ENCODE results near the gene EZR. TPM values are rescaled to one million over a fixed set of nuclear protein-coding genes. Genes with fewer than 3 reads are reported as not detected.
A peak's percentile ranks its signal among the peaks of the same experiment; 100 is the strongest.

The EZR gene
- total and polyA plus RNA-seq, 10 of the 15 experiments (the other 5 are each of a cell fraction or from before 2014, with no cell fraction given) = 79.1 to 282 (median 161) TPM

DNA sequence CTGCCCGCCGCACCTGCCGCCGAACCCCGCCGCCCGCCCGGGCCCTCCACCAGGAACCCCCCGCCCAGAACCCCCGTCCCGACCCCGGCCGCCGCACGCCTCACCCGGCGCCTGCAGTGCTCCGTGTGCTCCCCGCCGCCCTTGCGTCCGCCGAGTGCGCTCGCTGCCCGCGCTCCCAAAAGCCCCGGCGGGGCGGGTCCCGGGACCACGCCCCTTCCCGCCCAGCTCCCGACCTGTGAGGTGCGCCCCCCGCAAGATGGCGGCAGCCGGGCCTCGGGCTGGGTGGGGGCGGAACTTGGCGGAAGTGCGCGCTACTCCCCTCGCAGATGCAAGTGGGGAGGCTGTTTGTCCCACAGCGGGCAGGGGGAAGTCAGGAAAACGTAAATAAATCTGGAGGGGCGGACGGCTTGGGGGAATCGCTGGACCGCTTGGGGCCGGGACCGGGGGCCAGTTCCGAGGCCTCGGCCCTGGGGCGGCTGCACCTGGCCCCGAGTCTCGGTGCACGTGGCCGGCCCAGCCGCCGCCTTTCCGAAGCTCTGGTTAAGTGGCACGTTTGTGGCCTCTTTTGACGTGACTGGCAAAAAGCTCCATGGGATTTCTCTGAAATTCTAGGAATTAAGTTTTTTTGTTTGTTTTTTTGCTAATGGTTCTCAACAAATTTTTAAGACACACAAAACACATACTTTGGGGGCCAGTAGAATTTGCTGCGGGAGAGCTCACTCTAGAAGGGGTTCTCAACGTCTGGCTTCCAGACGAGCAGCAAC lies at the start of gene EZR (continued):
- TF ChIP-seq, protein P1, sequence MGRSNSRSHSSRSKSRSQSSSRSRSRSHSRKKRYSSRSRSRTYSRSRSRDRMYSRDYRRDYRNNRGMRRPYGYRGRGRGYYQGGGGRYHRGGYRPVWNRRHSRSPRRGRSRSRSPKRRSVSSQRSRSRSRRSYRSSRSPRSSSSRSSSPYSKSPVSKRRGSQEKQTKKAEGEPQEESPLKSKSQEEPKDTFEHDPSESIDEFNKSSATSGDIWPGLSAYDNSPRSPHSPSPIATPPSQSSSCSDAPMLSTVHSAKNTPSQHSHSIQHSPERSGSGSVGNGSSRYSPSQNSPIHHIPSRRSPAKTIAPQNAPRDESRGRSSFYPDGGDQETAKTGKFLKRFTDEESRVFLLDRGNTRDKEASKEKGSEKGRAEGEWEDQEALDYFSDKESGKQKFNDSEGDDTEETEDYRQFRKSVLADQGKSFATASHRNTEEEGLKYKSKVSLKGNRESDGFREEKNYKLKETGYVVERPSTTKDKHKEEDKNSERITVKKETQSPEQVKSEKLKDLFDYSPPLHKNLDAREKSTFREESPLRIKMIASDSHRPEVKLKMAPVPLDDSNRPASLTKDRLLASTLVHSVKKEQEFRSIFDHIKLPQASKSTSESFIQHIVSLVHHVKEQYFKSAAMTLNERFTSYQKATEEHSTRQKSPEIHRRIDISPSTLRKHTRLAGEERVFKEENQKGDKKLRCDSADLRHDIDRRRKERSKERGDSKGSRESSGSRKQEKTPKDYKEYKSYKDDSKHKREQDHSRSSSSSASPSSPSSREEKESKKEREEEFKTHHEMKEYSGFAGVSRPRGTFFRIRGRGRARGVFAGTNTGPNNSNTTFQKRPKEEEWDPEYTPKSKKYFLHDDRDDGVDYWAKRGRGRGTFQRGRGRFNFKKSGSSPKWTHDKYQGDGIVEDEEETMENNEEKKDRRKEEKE (IDR thresholded peaks at IDR 0.05) = no peak
- no peak for TF ChIP-seq KDM1A (IDR thresholded peaks at IDR 0.05; ENCODE audit: borderline replicate concordance)
- TF ChIP-seq POLR2AphosphoS2 (IDR thresholded peaks at IDR 0.05; ENCODE audit: low read depth, low read length) = peak; percentile 74; the same call in 1 of the 2 replicates
- peak; percentile 60; a peak in 3 of 4 replicates for TF ChIP-seq BHLHE40 (IDR thresholded peaks at IDR 0.05; ENCODE audit: borderline replicate concordance in 1 of 2, low read depth in 2 of 2, low read length in 1 of 2)
- TF ChIP-seq FOXK2 (IDR thresholded peaks at IDR 0.05) = no peak
- TF ChIP-seq NR2F1 (conservative IDR thresholded peaks at IDR 0.05) = no peak; the same call in none of the 2 replicates
- peak; percentile 97 for TF ChIP-seq YY1 (IDR thresholded peaks at IDR 0.05; ENCODE audit: low read depth, low read length)
- peak; percentile 72; the same call in 1 of the 2 replicates for TF ChIP-seq IKZF1 (conservative IDR thresholded peaks at IDR 0.05)
- 0 out of 2 replicates have a peak, but pooled peaks have one; percentile 27 for TF ChIP-seq CBFB (IDR thresholded peaks at IDR 0.05; ENCODE audit: low read depth)
- 0 out of 2 replicates have a peak, but pooled peaks have one; percentile 16 for TF ChIP-seq TCF3 (IDR thresholded peaks at IDR 0.05; ENCODE audit: borderline replicate concordance, insufficient read depth, low read depth, low read length)
- 0 out of 2 replicates have a peak, but pooled peaks have one; percentile 25 for TF ChIP-seq GABPA (IDR thresholded peaks at IDR 0.05; ENCODE audit: low read depth)
- TF ChIP-seq ZNF207 (IDR thresholded peaks at IDR 0.05; ENCODE audit: borderline replicate concordance) = peak; percentile 63; the same call in 1 of the 2 replicates
- TF ChIP-seq MEF2B (IDR thresholded peaks at IDR 0.05; ENCODE audit: partially characterized antibody, poor library complexity, severe bottlenecking) = peak; percentile 53
- TF ChIP-seq, protein P2, sequence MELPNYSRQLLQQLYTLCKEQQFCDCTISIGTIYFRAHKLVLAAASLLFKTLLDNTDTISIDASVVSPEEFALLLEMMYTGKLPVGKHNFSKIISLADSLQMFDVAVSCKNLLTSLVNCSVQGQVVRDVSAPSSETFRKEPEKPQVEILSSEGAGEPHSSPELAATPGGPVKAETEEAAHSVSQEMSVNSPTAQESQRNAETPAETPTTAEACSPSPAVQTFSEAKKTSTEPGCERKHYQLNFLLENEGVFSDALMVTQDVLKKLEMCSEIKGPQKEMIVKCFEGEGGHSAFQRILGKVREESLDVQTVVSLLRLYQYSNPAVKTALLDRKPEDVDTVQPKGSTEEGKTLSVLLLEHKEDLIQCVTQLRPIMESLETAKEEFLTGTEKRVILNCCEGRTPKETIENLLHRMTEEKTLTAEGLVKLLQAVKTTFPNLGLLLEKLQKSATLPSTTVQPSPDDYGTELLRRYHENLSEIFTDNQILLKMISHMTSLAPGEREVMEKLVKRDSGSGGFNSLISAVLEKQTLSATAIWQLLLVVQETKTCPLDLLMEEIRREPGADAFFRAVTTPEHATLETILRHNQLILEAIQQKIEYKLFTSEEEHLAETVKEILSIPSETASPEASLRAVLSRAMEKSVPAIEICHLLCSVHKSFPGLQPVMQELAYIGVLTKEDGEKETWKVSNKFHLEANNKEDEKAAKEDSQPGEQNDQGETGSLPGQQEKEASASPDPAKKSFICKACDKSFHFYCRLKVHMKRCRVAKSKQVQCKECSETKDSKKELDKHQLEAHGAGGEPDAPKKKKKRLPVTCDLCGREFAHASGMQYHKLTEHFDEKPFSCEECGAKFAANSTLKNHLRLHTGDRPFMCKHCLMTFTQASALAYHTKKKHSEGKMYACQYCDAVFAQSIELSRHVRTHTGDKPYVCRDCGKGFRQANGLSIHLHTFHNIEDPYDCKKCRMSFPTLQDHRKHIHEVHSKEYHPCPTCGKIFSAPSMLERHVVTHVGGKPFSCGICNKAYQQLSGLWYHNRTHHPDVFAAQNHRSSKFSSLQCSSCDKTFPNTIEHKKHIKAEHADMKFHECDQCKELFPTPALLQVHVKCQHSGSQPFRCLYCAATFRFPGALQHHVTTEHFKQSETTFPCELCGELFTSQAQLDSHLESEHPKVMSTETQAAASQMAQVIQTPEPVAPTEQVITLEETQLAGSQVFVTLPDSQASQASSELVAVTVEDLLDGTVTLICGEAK (IDR thresholded peaks at IDR 0.05; ENCODE audit: borderline replicate concordance) = no peak
- TF ChIP-seq, protein P3, sequence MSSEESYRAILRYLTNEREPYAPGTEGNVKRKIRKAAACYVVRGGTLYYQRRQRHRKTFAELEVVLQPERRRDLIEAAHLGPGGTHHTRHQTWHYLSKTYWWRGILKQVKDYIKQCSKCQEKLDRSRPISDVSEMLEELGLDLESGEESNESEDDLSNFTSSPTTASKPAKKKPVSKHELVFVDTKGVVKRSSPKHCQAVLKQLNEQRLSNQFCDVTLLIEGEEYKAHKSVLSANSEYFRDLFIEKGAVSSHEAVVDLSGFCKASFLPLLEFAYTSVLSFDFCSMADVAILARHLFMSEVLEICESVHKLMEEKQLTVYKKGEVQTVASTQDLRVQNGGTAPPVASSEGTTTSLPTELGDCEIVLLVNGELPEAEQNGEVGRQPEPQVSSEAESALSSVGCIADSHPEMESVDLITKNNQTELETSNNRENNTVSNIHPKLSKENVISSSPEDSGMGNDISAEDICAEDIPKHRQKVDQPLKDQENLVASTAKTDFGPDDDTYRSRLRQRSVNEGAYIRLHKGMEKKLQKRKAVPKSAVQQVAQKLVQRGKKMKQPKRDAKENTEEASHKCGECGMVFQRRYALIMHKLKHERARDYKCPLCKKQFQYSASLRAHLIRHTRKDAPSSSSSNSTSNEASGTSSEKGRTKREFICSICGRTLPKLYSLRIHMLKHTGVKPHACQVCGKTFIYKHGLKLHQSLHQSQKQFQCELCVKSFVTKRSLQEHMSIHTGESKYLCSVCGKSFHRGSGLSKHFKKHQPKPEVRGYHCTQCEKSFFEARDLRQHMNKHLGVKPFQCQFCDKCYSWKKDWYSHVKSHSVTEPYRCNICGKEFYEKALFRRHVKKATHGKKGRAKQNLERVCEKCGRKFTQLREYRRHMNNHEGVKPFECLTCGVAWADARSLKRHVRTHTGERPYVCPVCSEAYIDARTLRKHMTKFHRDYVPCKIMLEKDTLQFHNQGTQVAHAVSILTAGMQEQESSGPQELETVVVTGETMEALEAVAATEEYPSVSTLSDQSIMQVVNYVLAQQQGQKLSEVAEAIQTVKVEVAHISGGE (CRISPR knock-in tag; IDR thresholded peaks at IDR 0.05) = no peak
- no peak for TF ChIP-seq CHD1 (IDR thresholded peaks at IDR 0.05; ENCODE audit: low read depth, low read length)
- TF ChIP-seq EED (IDR thresholded peaks at IDR 0.05; ENCODE audit: low read depth) = peak; percentile 13; the same call in 1 of the 2 replicates
- peak; percentile 86; the same call in 1 of the 2 replicates for TF ChIP-seq GATAD2B (conservative IDR thresholded peaks at IDR 0.05; ENCODE audit: low read depth)
